Erythroblast (primary cell): ENCODE results near the gene SOX5.

ENCODE experiments used
- DNase-seq, 2 experiments: peaks; one replicate each; lab custom pipeline; 2025; lab: John Stamatoyannopoulos, UW
- GATA1 ChIP-seq: IDR thresholded peaks from 2 replicates; pipeline ENCODE4 v1.6.1; 2011; ENCODE audit warnings: low read depth, mild to moderate bottlenecking, control low read depth, low read length, moderate library complexity
- POLR2A ChIP-seq: IDR thresholded peaks from 2 replicates; pipeline ENCODE4 v1.6.1; 2011; ENCODE audit warnings: mild to moderate bottlenecking, low read length

The SOX5 gene

GRCh38 chr12:23781118-23781517 is 168.4 kb downstream of the SOX5 start:
- DNase-seq = peak in 1 of 2 experiments; percentile 58
- TF ChIP-seq GATA1 (no peak), POLR2A (no peak)

- no peak for DNase-seq
- TF ChIP-seq GATA1 (no peak), POLR2A (no peak)
These were observed 174.3 kb downstream of the SOX5 start for GRCh38 chr12:23775208-23775607.

DNA sequence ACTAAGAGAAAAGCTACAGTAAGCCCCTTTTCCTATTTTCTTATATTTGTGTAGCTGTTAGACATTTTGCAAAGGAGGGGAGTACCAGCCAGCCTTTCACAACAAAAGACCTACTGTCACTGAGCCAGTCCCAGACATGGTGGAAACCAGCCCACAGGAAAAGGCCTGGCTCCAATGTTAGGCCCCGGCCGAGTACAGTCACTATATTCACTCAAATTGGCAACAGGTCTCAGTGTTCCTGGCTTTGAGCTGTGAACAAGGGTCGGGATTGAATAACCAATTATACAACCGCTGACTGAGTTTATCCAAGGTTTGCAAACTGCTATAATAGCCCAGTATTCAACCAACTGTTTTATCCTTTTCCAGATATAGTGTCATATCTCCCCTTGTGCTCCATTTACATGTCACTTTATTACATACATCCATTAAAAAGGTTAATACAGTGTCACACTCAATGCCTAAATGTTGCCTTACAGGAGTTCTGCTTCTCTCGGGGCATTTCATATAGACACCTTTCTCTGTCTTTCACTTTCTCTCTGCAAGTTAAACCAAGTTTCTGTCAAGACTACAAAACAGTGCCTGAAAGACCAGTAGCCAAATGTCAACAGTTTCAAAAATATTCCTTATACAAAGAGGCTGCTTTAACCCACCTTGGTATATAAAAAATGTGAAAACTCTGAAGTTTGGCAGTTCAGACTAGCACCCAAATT is 178.1 kb downstream of the SOX5 start:
- TF ChIP-seq POLR2A (no peak), GATA1 (no peak)
- DNase-seq = no peak

DNA sequence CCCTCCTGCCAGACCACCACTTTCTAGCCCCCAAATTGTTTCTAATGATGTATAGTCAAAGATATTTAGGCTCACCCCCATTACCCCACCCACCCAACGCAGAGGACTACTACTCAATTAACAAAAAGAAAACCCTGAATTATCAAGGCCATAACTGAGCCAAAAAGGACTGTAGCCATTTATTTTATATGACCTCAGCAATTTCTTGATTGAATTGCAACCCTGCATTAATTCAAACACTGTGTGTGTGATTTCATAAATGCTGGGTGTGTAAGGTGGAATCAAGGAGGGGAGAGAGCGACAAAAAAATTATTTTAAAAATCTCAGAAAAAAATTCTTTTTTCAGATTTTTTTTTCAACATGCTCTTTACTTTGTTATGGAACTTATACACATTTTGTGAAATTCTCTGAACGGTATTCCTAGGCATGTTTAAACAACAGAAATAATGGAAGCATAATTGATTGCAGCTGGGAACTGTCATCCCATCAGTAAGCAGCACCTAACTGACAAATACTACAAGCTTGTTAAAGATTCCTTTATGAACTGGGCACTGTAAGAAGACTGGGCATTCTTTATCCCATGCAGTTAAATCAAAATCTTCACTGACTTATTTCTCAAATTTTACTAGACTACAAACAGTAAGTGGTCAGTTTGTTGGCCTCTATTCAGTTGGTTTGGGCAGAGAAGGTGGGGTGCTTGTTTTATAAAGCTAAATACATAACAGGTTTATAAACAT is 179.1 kb downstream of the SOX5 start:
- no peak for DNase-seq
- TF ChIP-seq GATA1 (no peak), POLR2A (no peak)

DNA sequence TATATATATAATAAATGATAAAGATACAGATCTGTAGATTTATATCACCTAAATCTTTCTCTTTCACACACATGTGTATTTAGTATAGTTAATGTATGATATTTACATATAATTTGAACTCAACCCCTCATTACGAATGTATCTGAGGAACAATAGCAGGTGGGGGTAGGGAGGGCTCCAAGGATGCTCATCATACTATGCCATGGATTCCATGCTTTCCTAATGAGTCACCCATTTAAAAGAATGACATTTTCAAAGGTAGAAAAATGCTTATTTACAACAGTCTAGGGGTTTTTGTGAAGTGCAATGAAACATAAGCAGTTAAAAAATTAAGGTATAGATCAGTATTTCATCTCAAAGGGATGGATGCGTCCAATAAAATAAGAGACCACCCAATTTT is 181.6 kb downstream of the SOX5 start:
- no peak for DNase-seq

DNA sequence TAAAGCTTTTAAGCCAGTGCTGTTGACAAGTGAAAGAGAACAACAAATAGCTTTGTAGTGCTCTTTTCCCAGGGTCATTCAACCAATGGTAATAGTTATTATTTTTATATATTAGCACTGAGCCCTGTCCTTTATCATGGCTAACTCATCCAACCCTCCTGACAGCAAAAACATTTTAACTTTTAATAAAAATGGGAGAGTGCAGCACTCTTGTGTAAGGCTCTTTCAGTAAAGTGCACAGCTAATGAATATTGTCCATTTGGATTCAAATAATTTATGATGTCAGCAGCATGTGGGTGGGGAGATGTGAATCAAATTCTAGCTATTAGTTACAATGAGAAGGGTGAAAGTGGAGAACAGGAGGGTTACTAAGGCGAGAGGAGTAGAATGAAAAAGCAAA is 185.7 kb downstream of the SOX5 start:
- TF ChIP-seq GATA1 (no peak), POLR2A (no peak)
- DNase-seq = no peak

More for the DNA sequence above, 181.6 kb downstream of the SOX5 start:
- TF ChIP-seq GATA1 (no peak), POLR2A (no peak)

GRCh38 chr12:23760495-23760894 is 189.0 kb downstream of the SOX5 start:
- no peak for DNase-seq
- TF ChIP-seq GATA1 (no peak), POLR2A (no peak)

- DNase-seq = no peak
- TF ChIP-seq GATA1 (no peak), POLR2A (no peak)
These were observed 190.9 kb downstream of the SOX5 start for GRCh38 chr12:23758608-23759007.

DNA sequence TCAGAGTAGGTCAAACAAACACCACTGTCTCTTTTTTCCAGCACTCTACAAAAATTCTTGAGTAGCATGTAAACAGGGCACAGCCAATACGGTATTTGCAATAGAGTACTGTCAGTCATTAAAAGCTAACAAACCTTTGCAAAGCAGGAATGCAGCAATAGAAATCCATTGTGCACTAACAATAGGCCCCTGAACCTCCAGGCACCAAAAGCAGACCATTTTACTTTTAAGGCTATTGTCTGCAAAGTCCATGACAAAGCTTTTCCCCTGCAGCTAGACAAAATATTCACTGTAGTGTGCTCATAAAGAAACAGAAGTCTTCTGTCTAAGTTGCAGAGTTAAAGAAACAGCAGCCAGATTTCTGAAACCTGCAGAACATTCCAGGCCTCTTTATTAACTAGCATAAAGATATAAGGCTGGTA is 191.9 kb downstream of the SOX5 start:
- DNase-seq = no peak
- TF ChIP-seq POLR2A (no peak), GATA1 (no peak)

GRCh38 chr12:23756416-23756815 is 193.1 kb downstream of the SOX5 start:
- no peak for DNase-seq
- no peak for TF ChIP-seq POLR2A
- TF ChIP-seq GATA1 = no peak

DNA sequence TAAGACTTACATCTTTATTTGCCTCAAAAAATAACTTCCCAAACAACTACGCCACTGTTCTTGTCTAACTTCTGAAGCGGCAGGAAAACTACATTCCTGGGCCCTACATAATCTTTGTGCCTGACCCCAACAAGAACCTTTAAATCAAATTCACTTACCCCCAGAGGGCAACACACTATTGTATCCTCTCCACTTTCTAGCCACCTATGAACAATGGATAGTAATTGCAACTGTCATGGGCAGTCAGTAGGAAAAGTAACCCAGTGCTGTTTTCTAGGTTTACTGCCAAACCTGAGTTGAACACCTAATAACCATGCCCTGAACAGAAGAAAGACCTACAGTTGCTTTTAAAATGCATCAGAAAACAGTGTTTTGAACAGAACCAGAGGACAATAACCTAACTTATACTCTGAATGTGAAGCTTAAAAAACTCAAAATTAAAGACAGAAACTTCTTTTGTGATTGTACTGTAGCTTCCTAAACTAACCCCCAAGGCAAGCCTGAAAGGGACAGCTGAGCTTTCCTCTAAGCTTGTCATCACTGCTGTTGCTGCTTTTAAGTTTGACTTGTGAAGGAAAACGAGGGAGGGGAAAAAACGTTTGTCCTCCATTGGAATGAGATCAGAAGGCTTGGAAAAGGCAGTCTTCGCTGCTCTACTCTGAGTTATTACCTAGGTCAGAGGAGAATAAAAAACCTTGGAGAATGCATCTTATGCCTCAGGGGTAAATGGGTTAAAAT is 195.7 kb downstream of the SOX5 start:
- no peak for DNase-seq
- TF ChIP-seq GATA1 = no peak
- TF ChIP-seq POLR2A = no peak

GRCh38 chr12:23752245-23752644 is 197.2 kb downstream of the SOX5 start:
- TF ChIP-seq GATA1 (no peak), POLR2A (no peak)
- no peak for DNase-seq

DNA sequence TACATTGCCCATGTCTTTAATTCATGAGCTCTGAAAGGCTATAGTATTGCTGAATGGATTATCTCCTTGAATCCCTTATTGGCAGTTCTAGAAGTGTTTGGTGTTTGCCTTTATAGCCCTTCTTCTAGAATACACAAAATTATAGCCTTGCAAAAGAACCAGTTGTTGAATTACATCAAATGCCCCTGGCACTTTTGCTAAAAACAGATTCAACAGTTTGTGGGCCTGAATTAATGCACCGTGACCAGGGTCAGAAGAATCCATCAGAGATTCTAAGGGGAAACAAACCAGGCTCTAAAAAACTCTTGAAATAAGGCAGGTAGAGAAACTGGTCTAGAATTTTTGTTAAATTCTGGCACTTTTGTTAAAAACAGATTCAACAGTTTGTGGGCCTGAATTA is 197.8 kb downstream of the SOX5 start:
- DNase-seq = no peak
- TF ChIP-seq POLR2A = no peak
- TF ChIP-seq GATA1 = no peak

DNA sequence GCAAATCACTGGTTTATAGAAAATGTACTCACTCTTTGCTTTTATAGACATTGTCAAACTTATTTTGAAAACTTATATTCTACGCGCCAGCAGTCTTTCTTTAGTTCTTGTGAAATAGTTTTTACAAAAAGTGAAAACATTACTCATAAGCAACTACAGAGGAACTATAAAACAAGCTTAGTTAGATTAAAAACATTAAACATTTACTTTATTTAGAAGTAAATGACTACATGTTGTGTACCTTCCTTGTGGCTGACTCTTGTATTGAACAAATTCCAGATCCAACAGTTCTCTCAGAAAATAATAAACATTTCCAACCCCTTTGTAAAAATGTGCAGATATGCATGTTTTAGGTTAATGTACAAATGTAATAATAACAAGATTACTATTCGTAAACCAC is 198.5 kb downstream of the SOX5 start:
- no peak for DNase-seq
- TF ChIP-seq POLR2A = no peak
- TF ChIP-seq GATA1 = no peak
